Keratinocyte (primary cell): ENCODE measurements around the gene NAPB. TPM values are rescaled to one million over a fixed set of nuclear protein-coding genes. Genes with fewer than 3 reads are reported as not detected.
"Not testable (repeated sequence)": the region's sequence is repeated elsewhere in the genome, so short reads cannot be mapped to it uniquely, and the experiment has no call there.

Source experiments
- DNase-seq: peaks from one replicate; pipeline ENCODE4 v3.0.0-alpha.2; 2011; ENCODE audit warnings: low read depth, missing footprints, low spot score
- FAIRE-seq: peaks from 2 replicates; lab custom pipeline; 2011; peaks lifted over from hg19 to GRCh38; lab: Jason Lieb, UNC
- H2AFZ ChIP-seq: 2 replicates; pipeline ENCODE4 v1.6.0; 2012; ENCODE audit warnings: low read length, control low read depth, inconsistent platforms; ENCODE audit not compliant: control insufficient read depth
- H3K27ac ChIP-seq: 2 replicates; pipeline ENCODE4 v1.5.1; 2011; ENCODE audit warnings: low read length; ENCODE audit not compliant: control insufficient read depth, insufficient read depth
- H3K27me3 ChIP-seq: 3 replicates; pipeline ENCODE4 v1.6.0; 2011; ENCODE audit warnings: low read length; ENCODE audit not compliant: control insufficient read depth, insufficient read depth; ENCODE audit errors: extremely low read depth
- H3K36me3 ChIP-seq, 2 experiments: 2 replicates in 1 of 2; 3 replicates in 1 of 2; pipeline ENCODE4 v1.5.1; 2011; ENCODE audit warnings: low read length in 2 of 2, mild to moderate bottlenecking in 1 of 2; ENCODE audit not compliant: control insufficient read depth in 2 of 2, insufficient read depth in 2 of 2; ENCODE audit errors: extremely low read depth in 1 of 2
- H3K4me1 ChIP-seq: 3 replicates; pipeline ENCODE4 v1.5.1; 2011; ENCODE audit warnings: low read length; ENCODE audit not compliant: control insufficient read depth, insufficient read depth; ENCODE audit errors: extremely low read depth
- H3K4me2 ChIP-seq: 3 replicates; pipeline ENCODE4 v1.6.0; 2011; ENCODE audit warnings: low read depth, low read length; ENCODE audit not compliant: control insufficient read depth, insufficient read depth; ENCODE audit errors: extremely low read depth
- H3K4me3 ChIP-seq, 3 experiments: fragments of 200-600 bp in 1 of 3; sonication (generic) in 1 of 3; 2 replicates in 2 of 3; 3 replicates in 1 of 3; pipeline ENCODE4 v1.5.1; 2011 to 2016; ENCODE audit warnings: low read length in 3 of 3, mild to moderate bottlenecking in 3 of 3, control low read depth in 2 of 3, inconsistent platforms in 1 of 3, low read depth in 1 of 3, mixed read lengths in 1 of 3, mixed run types in 1 of 3, moderate library complexity in 1 of 3; ENCODE audit not compliant: control insufficient read depth in 2 of 3, insufficient read depth in 2 of 3; ENCODE audit errors: extremely low read depth in 1 of 3
- H3K79me2 ChIP-seq: 2 replicates; pipeline ENCODE4 v1.6.0; 2012; ENCODE audit warnings: low read length; ENCODE audit not compliant: control insufficient read depth, insufficient read depth
- H3K9ac ChIP-seq: 3 replicates; pipeline ENCODE4 v1.6.0; 2011; ENCODE audit warnings: low read length; ENCODE audit not compliant: control insufficient read depth, insufficient read depth; ENCODE audit errors: extremely low read depth
- H3K9me1 ChIP-seq: 3 replicates; pipeline ENCODE4 v1.6.0; 2011; ENCODE audit warnings: low read length; ENCODE audit not compliant: control insufficient read depth, insufficient read depth; ENCODE audit errors: extremely low read depth
- H3K9me3 ChIP-seq: 2 replicates; pipeline ENCODE4 v1.5.1; 2012; ENCODE audit warnings: low read depth, low read length; ENCODE audit not compliant: control insufficient read depth
- H4K20me1 ChIP-seq: 3 replicates; pipeline ENCODE4 v1.6.0; 2011; ENCODE audit warnings: low read length; ENCODE audit not compliant: control insufficient read depth, insufficient read depth; ENCODE audit errors: extremely low read depth
- EZH2 ChIP-seq: IDR thresholded peaks from one replicate; pipeline ENCODE4 v1.6.1; 2012; ENCODE audit warnings: inconsistent platforms, mild to moderate bottlenecking, low read length, moderate library complexity
- dilution Hi-C: fragments of 300-500 bp; cut with MboI; formaldehyde crosslinking; loops from one replicate; pipeline ENCODE4 v1.7.0; 2020; ENCODE audit warnings: low sequenced_read_pairs; ENCODE audit not compliant: extremely low pct_ligation_motif_present
- polyA plus RNA-seq, 5 experiments: library from polyadenylated mRNA; depleted of rRNA in 3 of 5; stranded (reverse) in 3 of 5; stranded (forward) in 1 of 5; unstranded in 1 of 5; fragments of >200 nt; gene quantifications; 1 replicate in 1 of 5; 2 replicates in 3 of 5; 3 replicates in 1 of 5; pipeline versions ENCODE4 v1.2.1 to v1.2.3, GENCODE V29; 2011 to 2012; ENCODE audit warnings: missing spikeins in 2 of 5, low read depth in 1 of 5, low replicate concordance in 1 of 5
- TF ChIP-seq, protein P1 (sequence below), 3 experiments: IDR thresholded peaks in 1 of 3; conservative IDR thresholded peaks in 1 of 3; optimal IDR thresholded peaks in 1 of 3; 2 replicates in 2 of 3; 3 replicates in 1 of 3; pipeline versions ENCODE3 to v1.5.1; 2011; ENCODE audit warnings: low read length in 3 of 3, mild to moderate bottlenecking in 3 of 3, moderate library complexity in 2 of 3, control low read depth in 1 of 3, inconsistent platforms in 1 of 3; ENCODE audit not compliant: insufficient read depth in 2 of 3; ENCODE audit errors: extremely low read depth in 1 of 3

Gene NAPB
- polyA plus RNA-seq, 1 donor (not counting 4 experiments of a cell fraction or from before 2014, with no cell fraction given), result 11.6 TPM

- Histone ChIP-seq H3K9me1 (no peaks in the 10 kb centered on the region), H3K27ac (peak within 1 kb of the TSS; percentile 96), H3K27me3 (no peaks in the 10 kb centered on the region), H3K79me2 (peaks cover 46% of the 10 kb centered on the region), H3K36me3 (peaks cover 8 to 10% of the 10 kb centered on the region in 2 experiments), H3K4me1 (peaks cover 12% of the 10 kb centered on the region), H3K9ac (peak within 1 kb of the TSS; percentile 95), H3K4me3 (peak within 1 kb of the TSS; percentile 88 to 97 (median 95)), H4K20me1 (peaks cover 3% of the 10 kb centered on the region), H2AFZ (peak within 1 kb of the TSS; percentile 87), H3K9me3 (no peaks in the 10 kb centered on the region), H3K4me2 (peak within 1 kb of the TSS; percentile 90)
- dilution Hi-C loops, result no loop called here
- TF ChIP-seq EZH2, result no peak
- TF ChIP-seq, protein P1, sequence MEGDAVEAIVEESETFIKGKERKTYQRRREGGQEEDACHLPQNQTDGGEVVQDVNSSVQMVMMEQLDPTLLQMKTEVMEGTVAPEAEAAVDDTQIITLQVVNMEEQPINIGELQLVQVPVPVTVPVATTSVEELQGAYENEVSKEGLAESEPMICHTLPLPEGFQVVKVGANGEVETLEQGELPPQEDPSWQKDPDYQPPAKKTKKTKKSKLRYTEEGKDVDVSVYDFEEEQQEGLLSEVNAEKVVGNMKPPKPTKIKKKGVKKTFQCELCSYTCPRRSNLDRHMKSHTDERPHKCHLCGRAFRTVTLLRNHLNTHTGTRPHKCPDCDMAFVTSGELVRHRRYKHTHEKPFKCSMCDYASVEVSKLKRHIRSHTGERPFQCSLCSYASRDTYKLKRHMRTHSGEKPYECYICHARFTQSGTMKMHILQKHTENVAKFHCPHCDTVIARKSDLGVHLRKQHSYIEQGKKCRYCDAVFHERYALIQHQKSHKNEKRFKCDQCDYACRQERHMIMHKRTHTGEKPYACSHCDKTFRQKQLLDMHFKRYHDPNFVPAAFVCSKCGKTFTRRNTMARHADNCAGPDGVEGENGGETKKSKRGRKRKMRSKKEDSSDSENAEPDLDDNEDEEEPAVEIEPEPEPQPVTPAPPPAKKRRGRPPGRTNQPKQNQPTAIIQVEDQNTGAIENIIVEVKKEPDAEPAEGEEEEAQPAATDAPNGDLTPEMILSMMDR (optimal IDR thresholded peaks at IDR 0.05 in 1 of 3, IDR thresholded peaks at IDR 0.05 in 1 of 3, conservative IDR thresholded peaks at IDR 0.05 in 1 of 3; ENCODE audit: extremely low read depth in 1 of 3, insufficient read depth in 2 of 3, low read length in 3 of 3), result peak in 1 of 3 experiments; percentile 0
- FAIRE-seq (peak; percentile 64), DNase-seq (peak; percentile 87)
These were observed 70.9 kb downstream of the NAPB start, which contains the start of gene NXT1 for GRCh38 chr20:23350196-23350903. Gene NXT1 (plus strand): TSS chr20:23350791. CDS start chr20:23354042, 3,251 bp downstream.

DNA sequence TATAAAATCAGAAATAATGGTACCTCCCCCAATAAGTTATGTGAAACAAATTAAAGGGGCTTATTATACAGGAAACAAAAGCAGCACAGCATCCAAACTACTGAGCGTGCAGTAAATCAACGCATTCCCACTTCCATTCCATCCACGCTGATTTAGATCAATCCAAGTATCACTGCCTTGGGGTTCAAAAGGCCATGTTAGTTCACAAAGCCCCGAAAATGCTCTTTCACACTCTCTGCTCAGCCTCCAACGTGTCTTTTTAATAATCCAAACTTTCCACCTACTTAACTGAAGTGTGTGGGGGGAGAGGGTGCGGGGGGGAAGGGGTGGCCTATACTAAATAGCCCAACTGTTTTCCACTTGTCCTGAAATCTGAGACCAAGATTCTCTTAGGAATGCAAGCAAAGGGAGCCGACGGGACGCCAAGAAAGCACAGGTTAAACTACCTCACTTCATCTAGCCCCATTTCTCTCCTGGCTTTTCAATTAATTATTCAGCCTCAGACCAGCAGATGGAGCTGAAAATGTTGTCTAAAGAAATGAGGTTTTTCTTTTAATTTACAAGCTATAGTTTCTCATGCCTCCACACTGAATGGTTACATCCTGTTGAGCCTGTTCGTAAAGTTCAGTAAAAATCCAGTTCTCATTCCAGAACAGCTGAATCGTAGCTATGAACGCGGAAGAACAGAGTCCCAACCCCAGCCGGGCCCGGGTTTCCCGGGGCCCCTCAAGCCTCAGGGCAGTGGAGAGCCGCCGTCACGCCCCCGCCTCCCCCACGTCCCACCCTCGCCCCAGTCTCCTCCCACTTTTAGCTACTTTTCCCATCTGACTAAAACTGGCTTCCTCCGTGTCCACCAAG is 71.7 kb downstream of the NAPB start:
- Histone ChIP-seq H3K27me3 (no peaks in the 10 kb centered on the region), H3K4me1 (peaks cover 12% of the 10 kb centered on the region), H3K9me1 (no peaks in the 10 kb centered on the region), H3K4me3 (peak overlapping the region; percentile 88 to 97 (median 95)), H3K36me3 (peaks cover 4 to 10% of the 10 kb centered on the region in 2 experiments), H3K9ac (peak overlapping the region; percentile 95), H3K4me2 (peak overlapping the region; percentile 90), H3K27ac (peak overlapping the region; percentile 96), H2AFZ (peak overlapping the region; percentile 87), H4K20me1 (peaks cover 3% of the 10 kb centered on the region), H3K9me3 (no peaks in the 10 kb centered on the region), H3K79me2 (peaks cover 39% of the 10 kb centered on the region)
- TF ChIP-seq EZH2, result no peak
- TF ChIP-seq, protein P1 (optimal IDR thresholded peaks at IDR 0.05 in 1 of 3, IDR thresholded peaks at IDR 0.05 in 1 of 3, conservative IDR thresholded peaks at IDR 0.05 in 1 of 3; ENCODE audit: extremely low read depth in 1 of 3, insufficient read depth in 2 of 3, low read length in 3 of 3), result peak in 2 of 3 experiments; percentile 16 to 48
- DNase-seq, result no peak
- peak; percentile 70 for FAIRE-seq
- dilution Hi-C loops, result no loop called here

- H3K4me1 ChIP-seq, result peaks cover 12% of the 10 kb centered on the region
- H3K4me2 ChIP-seq, H3K27ac ChIP-seq, FAIRE-seq, H3K9me3 ChIP-seq, H3K36me3 ChIP-seq, H3K4me3 ChIP-seq, H3K27me3 ChIP-seq, H3K9ac ChIP-seq, H4K20me1 ChIP-seq, DNase-seq, H2AFZ ChIP-seq, H3K9me1 ChIP-seq, dilution Hi-C loops: not testable (repeated sequence)
- peaks cover 29% of the 10 kb centered on the region for H3K79me2 ChIP-seq
These were observed 72.8 kb downstream of the NAPB start for GRCh38 chr20:23348510-23348909.
